Measurements from ENCODE around the gene CASP6. TPM values are rescaled to one million over a fixed set of nuclear protein-coding genes. Genes with fewer than 3 reads are reported as not detected.

CASP6 gene
- 1 to 10 TPM; 5.4 to 5.5 TPM for total RNA-seq
- polyA plus RNA-seq (2013, experiment 1 of 2) = 21.3 TPM
- polyA plus RNA-seq (2013, experiment 2 of 2) = 26.1 TPM
- 2.4 to 25.3 (median 14.3) reads per million in 172 experiments for total RNA-seq

- Histone ChIP-seq H3K36me3 (ENCODE audit: insufficient read depth, low read length) (no peaks in the 10 kb centered on the region), H3K27ac (ENCODE audit: low read depth in 1 of 2, low read length in 2 of 2) (peak within 1 kb of the TSS; percentile 39 to 60), H3K4me3 (ENCODE audit: low read length) (peak within 1 kb of the TSS; percentile 80), H3K4me1 (ENCODE audit: insufficient read depth, low read length) (peaks cover 33% of the 10 kb centered on the region), H3K9me3 (ENCODE audit: control insufficient read depth in 1 of 2, insufficient read depth in 1 of 2, low read length in 2 of 2) (no peaks in the 10 kb centered on the region), H3K27me3 (ENCODE audit: control insufficient read depth in 1 of 2, insufficient read depth in 2 of 2, low read length in 2 of 2) (no peaks in the 10 kb centered on the region)
- H3K4me1 Mint-ChIP-seq (ENCODE audit: low read depth) = peaks cover 50% of the 10 kb centered on the region
- peak; percentile 78 for TF ChIP-seq CTCF (IDR thresholded peaks at IDR 0.05)
- ATAC-seq (ENCODE audit: poor library complexity) (peak; percentile 90), DNase-seq (peak; percentile 62 to 90 (median 73))
- no peaks in the 10 kb centered on the region for H3K27me3 Mint-ChIP-seq
- peak within 1 kb of the TSS; percentile 97 for H3K4me3 Mint-ChIP-seq
- peak within 1 kb of the TSS; percentile 96 for H3K27ac Mint-ChIP-seq
- H3K9me3 Mint-ChIP-seq = no peaks in the 10 kb centered on the region
- intact Hi-C loops (cut with DNase I, micrococcal nuclease) = loop anchor here (1.0 to 10.0 kb wide), 6 partner anchors 112 to 271 kb away; partner anchors contain the start of genes GAR1 (in 1 of the 2), MCUB (in 1 of the 2) and SEC24B (in 1 of the 2)
- peaks cover 36% of the 10 kb centered on the region for H3K36me3 Mint-ChIP-seq (ENCODE audit: low read depth)
- CTCF ChIA-PET = interaction anchor here (0.6 to 2.0 kb wide), 10 partner anchors 12 to 142 kb away, joined by 3 to 13 read pairs (median 3); partner anchors contain the start of gene PLA2G12A
- POLR2A ChIA-PET = interaction anchor here (0.7 to 8.2 kb wide), 11 partner anchors 12 to 1983 kb away, joined by 3 to 46 read pairs (median 4); partner anchors contain the start of genes MCUB and PAPSS1
Observed at GRCh38 chr4:109702950-109703663, at the start of gene CASP6. CASP6 (minus strand) TSS chr4:109703445; CDS start chr4:109703395, 50 bp downstream.

GRCh38 chr4:109752525-109752924 lies 49.3 kb upstream of the CASP6 start:
- H3K27ac Mint-ChIP-seq = no peak overlapping the region
- no peaks in the 10 kb centered on the region for H3K9me3 Mint-ChIP-seq
- Histone ChIP-seq H3K27ac (ENCODE audit: low read depth in 1 of 2, low read length in 2 of 2) (no peak overlapping the region), H3K27me3 (ENCODE audit: control insufficient read depth in 1 of 2, insufficient read depth in 2 of 2, low read length in 2 of 2) (no peaks in the 10 kb centered on the region), H3K4me3 (ENCODE audit: low read length) (no peak overlapping the region), H3K36me3 (ENCODE audit: insufficient read depth, low read length) (no peaks in the 10 kb centered on the region), H3K9me3 (ENCODE audit: control insufficient read depth in 1 of 2, insufficient read depth in 1 of 2, low read length in 2 of 2) (no peaks in the 10 kb centered on the region), H3K4me1 (ENCODE audit: insufficient read depth, low read length) (no peaks in the 10 kb centered on the region)
- DNase-seq (peak in 1 of 14 experiments; percentile 14), ATAC-seq (ENCODE audit: poor library complexity) (no peak)
- intact Hi-C loops (cut with DNase I, micrococcal nuclease) = no loop called here
- peaks cover 5% of the 10 kb centered on the region for H3K27me3 Mint-ChIP-seq
- no peaks in the 10 kb centered on the region for H3K36me3 Mint-ChIP-seq (ENCODE audit: low read depth)
- H3K4me3 Mint-ChIP-seq = no peak overlapping the region
- no peak for TF ChIP-seq CTCF (IDR thresholded peaks at IDR 0.05)
- CTCF ChIA-PET = no interaction called here
- no peaks in the 10 kb centered on the region for H3K4me1 Mint-ChIP-seq (ENCODE audit: low read depth)
- POLR2A ChIA-PET = interaction anchor here (1.0 to 1.3 kb wide), 2 partner anchors 22 to 50 kb away, joined by 3 to 5 read pairs; partner anchors contain the start of gene PLA2G12A

- H3K27me3 Mint-ChIP-seq = peaks cover 5% of the 10 kb centered on the region
- H3K4me1 Mint-ChIP-seq (ENCODE audit: low read depth) = no peaks in the 10 kb centered on the region
- TF ChIP-seq CTCF (IDR thresholded peaks at IDR 0.05) = no peak
- H3K27ac Mint-ChIP-seq = no peak overlapping the region
- no peaks in the 10 kb centered on the region for H3K4me1 ChIP-seq (ENCODE audit: insufficient read depth, low read length)
- ChIA-PET CTCF (no interaction called here), POLR2A (interaction anchor here (0.7 to 1.3 kb wide), 3 partner anchors 22 to 49 kb away, joined by 3 to 5 read pairs (median 3); partner anchors contain the start of gene PLA2G12A)
- no peaks in the 10 kb centered on the region for H3K9me3 ChIP-seq (ENCODE audit: control insufficient read depth in 1 of 2, insufficient read depth in 1 of 2, low read length in 2 of 2)
- no peak overlapping the region for H3K4me3 ChIP-seq (ENCODE audit: low read length)
- no peak overlapping the region for H3K27ac ChIP-seq (ENCODE audit: low read depth in 1 of 2, low read length in 2 of 2)
- no peak for DNase-seq
- intact Hi-C loops (cut with DNase I, micrococcal nuclease) = no loop called here
- ATAC-seq (ENCODE audit: poor library complexity) = no peak
- H3K36me3 ChIP-seq (ENCODE audit: insufficient read depth, low read length) = no peaks in the 10 kb centered on the region
- no peaks in the 10 kb centered on the region for H3K36me3 Mint-ChIP-seq (ENCODE audit: low read depth)
- H3K4me3 Mint-ChIP-seq = no peak overlapping the region
- no peaks in the 10 kb centered on the region for H3K9me3 Mint-ChIP-seq
- no peaks in the 10 kb centered on the region for H3K27me3 ChIP-seq (ENCODE audit: control insufficient read depth in 1 of 2, insufficient read depth in 2 of 2, low read length in 2 of 2)
Observed at GRCh38 chr4:109751852-109752251, 48.6 kb upstream of the CASP6 start.

Measured in CD4-positive, alpha-beta T cell (primary cell).